T-helper 1 cell (primary cell): ENCODE results near the gene CD46.

ENCODE experiments used
- DNase-seq, 5 donors: peaks; one replicate each; pipeline ENCODE4 v3.0.0-alpha.2; 2012 to 2020

Gene CD46

GRCh38 chr1:207830788-207831187 lies 78.9 kb downstream of the CD46 start:
- no peak for DNase-seq

- peak in 3 of 5 donors; percentile 15 to 81 (median 21) for DNase-seq
Measured at GRCh38 chr1:207831517-207832327, 79.9 kb downstream of the CD46 start.

GRCh38 chr1:207832796-207833195 lies 80.9 kb downstream of the CD46 start:
- DNase-seq: no peak

GRCh38 chr1:207833381-207833780 lies 81.5 kb downstream of the CD46 start:
- DNase-seq: no peak

GRCh38 chr1:207833956-207834660 lies 82.3 kb downstream of the CD46 start:
- no peak for DNase-seq

GRCh38 chr1:207835958-207836357 lies 84.1 kb downstream of the CD46 start:
- no peak for DNase-seq

- no peak for DNase-seq
Measured at GRCh38 chr1:207836591-207837347, 84.9 kb downstream of the CD46 start.

GRCh38 chr1:207837673-207838072 lies 85.8 kb downstream of the CD46 start:
- no peak for DNase-seq

GRCh38 chr1:207838156-207839082 lies 86.6 kb downstream of the CD46 start:
- DNase-seq: no peak

GRCh38 chr1:207839083-207839413 lies 87.2 kb downstream of the CD46 start:
- peak in 1 of 5 donors; percentile 11 for DNase-seq

GRCh38 chr1:207840380-207840779 lies 88.5 kb downstream of the CD46 start:
- no peak for DNase-seq

- no peak for DNase-seq
Measured at GRCh38 chr1:207841293-207841692, 89.4 kb downstream of the CD46 start.

GRCh38 chr1:207841901-207842300 lies 90.0 kb downstream of the CD46 start:
- DNase-seq: no peak

- DNase-seq: no peak
Measured at GRCh38 chr1:207842506-207842905, 90.7 kb downstream of the CD46 start.

GRCh38 chr1:207844371-207844770 lies 92.5 kb downstream of the CD46 start:
- no peak for DNase-seq
